ENCODE measurements around the gene PHF24. TPM values are rescaled to one million over a fixed set of nuclear protein-coding genes. Genes with fewer than 3 reads are reported as not detected.
A peak's percentile ranks its signal among the peaks of the same experiment; 100 is the strongest.

Gene PHF24
- total and polyA plus RNA-seq, 10 of the 15 experiments (the other 5 are each of a cell fraction or from before 2014, with no cell fraction given), result 0.02 to 0.04 TPM; not detected in 8

DNA sequence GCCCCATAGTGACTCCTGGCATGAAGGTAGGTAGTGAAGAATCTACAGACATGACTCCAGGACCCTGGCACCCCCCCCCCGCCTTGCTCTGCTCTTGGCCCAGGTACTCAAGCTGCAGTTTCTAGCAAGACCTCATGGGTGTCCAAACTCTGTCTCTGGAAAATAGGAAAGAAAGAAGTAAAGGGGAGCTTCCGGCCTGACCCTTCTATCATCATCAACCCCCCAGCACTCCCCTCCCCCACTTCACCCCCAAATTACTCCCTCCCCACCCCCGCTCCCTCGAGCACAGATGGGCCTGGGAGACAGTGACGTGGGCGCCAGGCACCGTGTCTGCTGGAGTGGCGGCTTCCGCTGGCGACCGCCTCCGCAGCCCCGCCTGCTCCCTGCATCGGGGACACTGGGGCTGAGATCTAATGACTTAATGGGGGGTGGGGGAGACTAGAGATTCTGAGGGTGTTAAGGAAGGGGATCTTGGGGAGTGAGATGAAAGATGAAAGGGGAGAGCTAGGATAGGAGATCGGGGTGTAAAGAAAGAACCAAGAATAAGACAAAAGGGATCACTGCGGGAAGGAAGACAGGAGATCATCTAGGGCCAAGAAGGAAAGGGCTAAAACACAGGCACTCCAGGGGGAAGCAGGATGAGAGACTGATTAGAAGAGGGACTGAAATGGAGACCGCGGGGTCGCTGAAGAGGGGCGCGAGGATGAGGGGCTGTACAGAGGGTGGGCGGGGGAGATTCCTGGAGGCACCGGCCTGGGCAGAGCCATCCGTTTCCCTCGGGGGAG, 30.3 kb downstream of the PHF24 start:
- BruUV-seq (replicated peaks), result no TSS peak
- peaks cover 48% of the 10 kb centered on the region for H3K4me1 ChIP-seq (ENCODE audit: control insufficient read depth, insufficient read depth, low read length)
- H3K9me3 ChIP-seq (replicated peaks; ENCODE audit: control insufficient read depth, insufficient read depth, low read length), result no peaks in the 10 kb centered on the region
- DNase-seq (ENCODE audit: low read depth, low spot score) (no peak), FAIRE-seq (no peak), ATAC-seq (no peak)
- ChIA-PET SMC1A (ENCODE audit: uncharacterized antibody, unreplicated experiment) (interaction anchor here (0.6 kb wide), 1 partner anchor 114 kb away, joined by 4 read pairs; the partner anchor contains the start of gene STOML2), CTCF (interaction anchor here (1.0 kb wide), 4 partner anchors 18 to 89 kb away, joined by 3 to 5 read pairs (median 4); no protein-coding TSS in a partner anchor), POLR2A (interaction anchor here (0.6 to 1.2 kb wide), 2 partner anchors 25 to 34 kb away, joined by 3 read pairs; no protein-coding TSS in a partner anchor), RAD21 (ENCODE audit: unreplicated experiment) (interaction anchor here (4.7 kb wide), 1 partner anchor 63 kb away, joined by 35 read pairs; no protein-coding TSS in a partner anchor)
- H3K4me2 ChIP-seq (ENCODE audit: control insufficient read depth, insufficient read depth), result peak overlapping the region; percentile 92
- no peak for TF ChIP-seq BRCA1 (IDR thresholded peaks at IDR 0.05; ENCODE audit: low read depth, low read length)
- TF ChIP-seq SMARCA5 (IDR thresholded peaks at IDR 0.05), result no peak
- no peak for TF ChIP-seq NR2C1 (IDR thresholded peaks at IDR 0.05)
- TF ChIP-seq ZNF274 (IDR thresholded peaks at IDR 0.05; ENCODE audit: insufficient read depth, insufficient read length), result no peak
- TF ChIP-seq YY1 (IDR thresholded peaks at IDR 0.05; ENCODE audit: low read depth, low read length), result no peak
- no peak for TF ChIP-seq RB1 (IDR thresholded peaks at IDR 0.05; ENCODE audit: borderline replicate concordance)
- intact Hi-C loops (cut with micrococcal nuclease; ENCODE audit: unreplicated experiment) (loop anchor here (5.0 kb wide), 3 partner anchors 64 to 109 kb away; partner anchors contain the start of genes PIGO and VCP), in situ Hi-C loops (cut with MboI) (no loop called here)
- H3K79me2 ChIP-seq (ENCODE audit: control insufficient read depth, insufficient read depth, low read length), result no peaks in the 10 kb centered on the region
- H3K9ac ChIP-seq (ENCODE audit: control insufficient read depth, insufficient read depth, low read length), result peak overlapping the region; percentile 72
- H3K4me3 ChIP-seq, result peak overlapping the region; percentile 71
- H3K36me3 ChIP-seq (ENCODE audit: control insufficient read depth in 2 of 2, insufficient read depth in 2 of 2, low read length in 1 of 2), result no peaks in the 10 kb centered on the region
- peak overlapping the region; percentile 100 for H2AFZ ChIP-seq (ENCODE audit: control insufficient read depth, low read depth, low read length)
- H4K20me1 ChIP-seq (ENCODE audit: control insufficient read depth, insufficient read depth), result no peaks in the 10 kb centered on the region
- H3K27me3 ChIP-seq (replicated peaks in 1 of 2; ENCODE audit: control insufficient read depth in 2 of 2, insufficient read depth in 2 of 2, low read length in 1 of 2), result no peaks in the 10 kb centered on the region
- peak overlapping the region; percentile 79 for H3K27ac ChIP-seq (ENCODE audit: control insufficient read depth, insufficient read depth)
- 18% methylated on average over 18 of the region's 25 CpGs for WGBS (ENCODE audit: insufficient coverage, insufficient replicate concordance, low lambda C conversion rate, missing lambda C conversion rate)
